IMR-90 (cell line): ENCODE measurements around the gene VOPP1. TPM values are rescaled to one million over a fixed set of nuclear protein-coding genes. Genes with fewer than 3 reads are reported as not detected.

ENCODE experiments used
- ATAC-seq: fragments of 200-7000 bp; cut with Tn5 transposase; 2 replicates; pipeline ENCODE4 v1.9.1; 2020; ENCODE audit warnings: low read depth, mild to moderate bottlenecking, moderate library complexity
- BruUV-seq: library from RNA; stranded (reverse); fragments of 400-500 nt; replicated peaks from 2 replicates; lab custom pipeline; 2021; lab: Mats Ljungman, UMichigan
- CTCF ChIA-PET: fragments of 300-600 bp; formaldehyde crosslinking; extraction: SDS; loops from one replicate; lab custom pipeline; 2021; ENCODE audit warnings: antibody characterized with exemption; lab: Yijun Ruan, JAX
- POLR2A ChIA-PET: fragments of 300-600 bp; sonication (Branson Sonifier 250); formaldehyde crosslinking; loops from one replicate; lab custom pipeline; 2022; ENCODE audit warnings: antibody characterized with exemption; ENCODE audit not compliant: unreplicated experiment; lab: Charles Lee
- DNase-seq: peaks from one replicate; pipeline ENCODE4 v3.0.0; 2013
- H2AFZ ChIP-seq: replicated peaks from 2 replicates; pipeline ENCODE3; 2013; ENCODE audit warnings: low read length, mild to moderate bottlenecking; ENCODE audit not compliant: poor library complexity
- H2AK5ac ChIP-seq: 2 replicates; pipeline ENCODE4 v1.6.1; 2013; ENCODE audit warnings: low read depth, low read length, inconsistent platforms
- H2AK9ac ChIP-seq: replicated peaks from 2 replicates; pipeline ENCODE3; 2013; ENCODE audit warnings: mild to moderate bottlenecking, low read depth, low read length, moderate library complexity; ENCODE audit not compliant: poor library complexity
- H2BK120ac ChIP-seq: 2 replicates; pipeline ENCODE4 v1.6.1; 2013; ENCODE audit warnings: low read depth, low read length, inconsistent platforms
- H2BK15ac ChIP-seq: 3 replicates; pipeline ENCODE4 v1.6.1; 2013; ENCODE audit warnings: low read depth, low read length, inconsistent platforms
- H2BK20ac ChIP-seq: 2 replicates; pipeline ENCODE4 v1.6.1; 2013; ENCODE audit warnings: low read depth, mild to moderate bottlenecking, inconsistent platforms, low read length, moderate library complexity
- H2BK5ac ChIP-seq: 2 replicates; pipeline ENCODE4 v1.6.1; 2013; ENCODE audit warnings: mild to moderate bottlenecking, low read depth, low read length, inconsistent platforms; ENCODE audit not compliant: poor library complexity, severe bottlenecking
- H3K14ac ChIP-seq: replicated peaks from 2 replicates; pipeline ENCODE4 v1.6.1; 2013; ENCODE audit warnings: low read depth, low read length, inconsistent platforms
- H3K18ac ChIP-seq: 2 replicates; pipeline ENCODE4 v1.6.1; 2013; ENCODE audit warnings: low read depth, low read length, control low read depth
- H3K23ac ChIP-seq: 2 replicates; pipeline ENCODE4 v1.6.1; 2013; ENCODE audit warnings: low read depth, low read length, inconsistent platforms
- H3K27ac ChIP-seq: 2 replicates; pipeline ENCODE4 v1.5.1; 2013; ENCODE audit warnings: mild to moderate bottlenecking, control low read depth, low read length; ENCODE audit not compliant: insufficient read depth
- H3K27me3 ChIP-seq: 2 replicates; pipeline ENCODE4 v1.6.1; 2013; ENCODE audit warnings: low read length; ENCODE audit not compliant: control insufficient read depth, insufficient read depth
- H3K36me3 ChIP-seq: 2 replicates; pipeline ENCODE4 v1.6.1; 2013; ENCODE audit warnings: low read length, mixed read lengths; ENCODE audit not compliant: control insufficient read depth, insufficient read depth
- H3K4ac ChIP-seq: 2 replicates; pipeline ENCODE4 v1.6.1; 2013; ENCODE audit warnings: low read depth, low read length, inconsistent platforms
- H3K4me1 ChIP-seq: 2 replicates; pipeline ENCODE4 v1.6.1; 2013; ENCODE audit warnings: low read length, mixed read lengths; ENCODE audit not compliant: control insufficient read depth, insufficient read depth
- H3K4me2 ChIP-seq: 2 replicates; pipeline ENCODE4 v1.6.1; 2013; ENCODE audit warnings: low read depth, mild to moderate bottlenecking, control low read depth, low read length, moderate library complexity
- H3K4me3 ChIP-seq: 2 replicates; pipeline ENCODE4 v1.5.1; 2013; ENCODE audit warnings: low read depth, mild to moderate bottlenecking, control low read depth, low read length, moderate library complexity; ENCODE audit not compliant: insufficient read depth
- H3K56ac ChIP-seq: 2 replicates; pipeline ENCODE4 v1.6.1; 2013; ENCODE audit warnings: low read length, inconsistent platforms; ENCODE audit not compliant: insufficient read depth; ENCODE audit errors: extremely low read depth
- H3K79me1 ChIP-seq, 2 experiments: 2 replicates each; pipeline ENCODE4 v1.6.1; 2013; ENCODE audit warnings: low read length in 2 of 2, inconsistent platforms in 1 of 2, low read depth in 1 of 2
- H3K9ac ChIP-seq: 2 replicates; pipeline ENCODE4 v1.6.1; 2013; ENCODE audit warnings: low read depth, low read length, control low read depth
- H3K9me1 ChIP-seq: 2 replicates; pipeline ENCODE4 v1.6.1; 2013; ENCODE audit warnings: low read length, inconsistent platforms; ENCODE audit not compliant: insufficient read depth
- H3K9me3 ChIP-seq: 2 replicates; pipeline ENCODE4 v1.6.1; 2013; ENCODE audit warnings: low read length; ENCODE audit not compliant: control insufficient read depth, insufficient read depth
- H4K20me1 ChIP-seq: 2 replicates; pipeline ENCODE4 v1.6.1; 2013; ENCODE audit warnings: low read length, inconsistent platforms; ENCODE audit not compliant: insufficient read depth
- H4K5ac ChIP-seq: 2 replicates; pipeline ENCODE4 v1.6.1; 2013; ENCODE audit warnings: mild to moderate bottlenecking, low read depth, low read length, control low read depth
- H4K8ac ChIP-seq, 2 experiments: 2 replicates each; pipeline ENCODE4 v1.6.1; 2013; ENCODE audit warnings: low read depth in 2 of 2, low read length in 2 of 2, control low read depth in 1 of 2, inconsistent platforms in 1 of 2
- H4K91ac ChIP-seq: 2 replicates; pipeline ENCODE4 v1.6.1; 2013; ENCODE audit warnings: low read depth, low read length, inconsistent platforms; ENCODE audit not compliant: insufficient read depth
- ELK1 ChIP-seq: fragments of 150-350 bp; IDR thresholded peaks from 2 replicates; pipeline ENCODE4 v1.6.1; 2016; ENCODE audit warnings: low read depth, mild to moderate bottlenecking, low read length, moderate library complexity, borderline replicate concordance
- NFE2L2 ChIP-seq: fragments of 150-350 bp; IDR thresholded peaks from 2 replicates; pipeline ENCODE4 v1.6.1; 2016; ENCODE audit warnings: low read depth, mild to moderate bottlenecking, low read length
- RCOR1 ChIP-seq: IDR thresholded peaks from 2 replicates; pipeline ENCODE4 v1.6.1; 2012; ENCODE audit warnings: mild to moderate bottlenecking, low read length, improper control_type of control experiment; ENCODE audit not compliant: insufficient replicate concordance
- WGBS, 2 experiments: methylation state at CpG; one replicate each; pipeline versions ENCODE4 v1.1.5 to v1.1.7; 2013; ENCODE audit warnings: missing lambda C conversion rate in 2 of 2; ENCODE audit not compliant: insufficient read length in 1 of 2; ENCODE audit errors: extremely low coverage in 2 of 2; 5-methylcytosine and 5-hydroxymethylcytosine counted together
- dilution Hi-C: fragments of 300-500 bp; cut with HindIII; formaldehyde crosslinking; loops from one replicate; pipeline ENCODE4 v1.14.3; 2018; ENCODE audit warnings: low sequenced_read_pairs; ENCODE audit not compliant: unreplicated experiment
- in situ Hi-C: fragments of 300-500 bp; cut with MboI; formaldehyde crosslinking; loops from 3 replicates; pipeline ENCODE4 v1.14.3; 2019; ENCODE audit warnings: low sequenced_read_pairs, inconsistent platforms, mixed read lengths
- intact Hi-C: fragments of 100-400 bp; cut with micrococcal nuclease; formaldehyde crosslinking; loops from 2 replicates; pipeline ENCODE4 v1.10.0; 2022
- polyA plus RNA-seq, 3 experiments: library from polyadenylated mRNA; depleted of rRNA; stranded (reverse); fragments of >200 nt; gene quantifications; 2 replicates each; pipeline ENCODE4 v1.2.3, GENCODE V29; 2012; ENCODE audit warnings: low replicate concordance in 1 of 3
- total RNA-seq: library from RNA; depleted of rRNA; stranded (reverse); fragments of >200 nt; gene quantifications from 2 replicates; pipeline ENCODE4 v1.2.3, GENCODE V29; 2012

Gene VOPP1
- total and polyA plus RNA-seq, 2 of the 4 experiments (the other 2 are of a cell fraction): 60.2 to 94.5 TPM

- Histone ChIP-seq H3K36me3 (peaks cover 26% of the 10 kb centered on the region), H3K27ac (no peak overlapping the region), H3K9me1 (peaks cover 4% of the 10 kb centered on the region; the same call in 1 of the 2 replicates), H4K20me1 (peaks cover 10% of the 10 kb centered on the region), H2BK20ac (no peak overlapping the region), H3K4me2 (no peak overlapping the region), H4K8ac (no peak overlapping the region), H2BK5ac (no peak overlapping the region), H2AK9ac (no peak overlapping the region), H3K56ac (no peak overlapping the region), H2BK120ac (no peak overlapping the region), H3K9me3 (no peaks in the 10 kb centered on the region), H3K4ac (no peak overlapping the region), H3K4me1 (peaks cover 4% of the 10 kb centered on the region; the same call in 1 of the 2 replicates), H2BK15ac (no peak overlapping the region), H4K5ac (no peak overlapping the region), H3K14ac (no peak overlapping the region), H3K18ac (no peak overlapping the region), H3K4me3 (no peak overlapping the region), H2AK5ac (no peak overlapping the region), H3K9ac (no peak overlapping the region), H4K91ac (no peak overlapping the region), H2AFZ (no peak overlapping the region), H3K79me1 (peaks cover 17 to 29% of the 10 kb centered on the region in 2 experiments; a peak in 3 of 4 replicates), H3K27me3 (no peaks in the 10 kb centered on the region), H3K23ac (no peak overlapping the region)
- ChIA-PET POLR2A (no interaction called here), CTCF (no interaction called here)
- no TSS peak for BruUV-seq
- WGBS, 2 experiments: 100% methylated on average over 4 of the region's 8 CpGs; no CpG with 5 or more reads in 1 of the 2 experiments
- dilution Hi-C loops (no loop called here), in situ Hi-C loops (no loop called here), intact Hi-C loops (no loop called here)
- ATAC-seq (no peak), DNase-seq (no peak)
- TF ChIP-seq RCOR1 (no peak), NFE2L2 (no peak), ELK1 (no peak)
Observed at GRCh38 chr7:55468495-55468894, 103.8 kb downstream of the VOPP1 start.
